IMR-90 (cell line): ENCODE measurements around the gene GPC6. TPM values are rescaled to one million over a fixed set of nuclear protein-coding genes. Genes with fewer than 3 reads are reported as not detected.
"Not testable (repeated sequence)": the region's sequence is repeated elsewhere in the genome, so short reads cannot be mapped to it uniquely, and the experiment has no call there.

Experiments
- ATAC-seq: fragments of 200-7000 bp; cut with Tn5 transposase; 2 replicates; pipeline ENCODE4 v1.9.1; 2020; ENCODE audit warnings: low read depth, mild to moderate bottlenecking, moderate library complexity
- BruUV-seq: library from RNA; stranded (reverse); fragments of 400-500 nt; replicated peaks from 2 replicates; lab custom pipeline; 2021; lab: Mats Ljungman, UMichigan
- CTCF ChIA-PET: fragments of 300-600 bp; formaldehyde crosslinking; extraction: SDS; loops from one replicate; lab custom pipeline; 2021; ENCODE audit warnings: antibody characterized with exemption; lab: Yijun Ruan, JAX
- POLR2A ChIA-PET: fragments of 300-600 bp; sonication (Branson Sonifier 250); formaldehyde crosslinking; loops from one replicate; lab custom pipeline; 2022; ENCODE audit warnings: antibody characterized with exemption; ENCODE audit not compliant: unreplicated experiment; lab: Charles Lee
- DNase-seq: peaks from one replicate; pipeline ENCODE4 v3.0.0; 2013
- H2AFZ ChIP-seq: replicated peaks from 2 replicates; pipeline ENCODE3; 2013; ENCODE audit warnings: low read length, mild to moderate bottlenecking; ENCODE audit not compliant: poor library complexity
- H2AK5ac ChIP-seq: 2 replicates; pipeline ENCODE4 v1.6.1; 2013; ENCODE audit warnings: low read depth, low read length, inconsistent platforms
- H2AK9ac ChIP-seq: replicated peaks from 2 replicates; pipeline ENCODE3; 2013; ENCODE audit warnings: mild to moderate bottlenecking, low read depth, low read length, moderate library complexity; ENCODE audit not compliant: poor library complexity
- H2BK120ac ChIP-seq: 2 replicates; pipeline ENCODE4 v1.6.1; 2013; ENCODE audit warnings: low read depth, low read length, inconsistent platforms
- H2BK15ac ChIP-seq: 3 replicates; pipeline ENCODE4 v1.6.1; 2013; ENCODE audit warnings: low read depth, low read length, inconsistent platforms
- H2BK20ac ChIP-seq: 2 replicates; pipeline ENCODE4 v1.6.1; 2013; ENCODE audit warnings: low read depth, mild to moderate bottlenecking, inconsistent platforms, low read length, moderate library complexity
- H2BK5ac ChIP-seq: 2 replicates; pipeline ENCODE4 v1.6.1; 2013; ENCODE audit warnings: mild to moderate bottlenecking, low read depth, low read length, inconsistent platforms; ENCODE audit not compliant: poor library complexity, severe bottlenecking
- H3K14ac ChIP-seq: replicated peaks from 2 replicates; pipeline ENCODE4 v1.6.1; 2013; ENCODE audit warnings: low read depth, low read length, inconsistent platforms
- H3K18ac ChIP-seq: 2 replicates; pipeline ENCODE4 v1.6.1; 2013; ENCODE audit warnings: low read depth, low read length, control low read depth
- H3K23ac ChIP-seq: 2 replicates; pipeline ENCODE4 v1.6.1; 2013; ENCODE audit warnings: low read depth, low read length, inconsistent platforms
- H3K27ac ChIP-seq: 2 replicates; pipeline ENCODE4 v1.5.1; 2013; ENCODE audit warnings: mild to moderate bottlenecking, control low read depth, low read length; ENCODE audit not compliant: insufficient read depth
- H3K27me3 ChIP-seq: 2 replicates; pipeline ENCODE4 v1.6.1; 2013; ENCODE audit warnings: low read length; ENCODE audit not compliant: control insufficient read depth, insufficient read depth
- H3K36me3 ChIP-seq: 2 replicates; pipeline ENCODE4 v1.6.1; 2013; ENCODE audit warnings: low read length, mixed read lengths; ENCODE audit not compliant: control insufficient read depth, insufficient read depth
- H3K4ac ChIP-seq: 2 replicates; pipeline ENCODE4 v1.6.1; 2013; ENCODE audit warnings: low read depth, low read length, inconsistent platforms
- H3K4me1 ChIP-seq: 2 replicates; pipeline ENCODE4 v1.6.1; 2013; ENCODE audit warnings: low read length, mixed read lengths; ENCODE audit not compliant: control insufficient read depth, insufficient read depth
- H3K4me2 ChIP-seq: 2 replicates; pipeline ENCODE4 v1.6.1; 2013; ENCODE audit warnings: low read depth, mild to moderate bottlenecking, control low read depth, low read length, moderate library complexity
- H3K4me3 ChIP-seq: 2 replicates; pipeline ENCODE4 v1.5.1; 2013; ENCODE audit warnings: low read depth, mild to moderate bottlenecking, control low read depth, low read length, moderate library complexity; ENCODE audit not compliant: insufficient read depth
- H3K56ac ChIP-seq: 2 replicates; pipeline ENCODE4 v1.6.1; 2013; ENCODE audit warnings: low read length, inconsistent platforms; ENCODE audit not compliant: insufficient read depth; ENCODE audit errors: extremely low read depth
- H3K79me1 ChIP-seq, 2 experiments: 2 replicates each; pipeline ENCODE4 v1.6.1; 2013; ENCODE audit warnings: low read length in 2 of 2, inconsistent platforms in 1 of 2, low read depth in 1 of 2
- H3K9ac ChIP-seq: 2 replicates; pipeline ENCODE4 v1.6.1; 2013; ENCODE audit warnings: low read depth, low read length, control low read depth
- H3K9me1 ChIP-seq: 2 replicates; pipeline ENCODE4 v1.6.1; 2013; ENCODE audit warnings: low read length, inconsistent platforms; ENCODE audit not compliant: insufficient read depth
- H3K9me3 ChIP-seq: 2 replicates; pipeline ENCODE4 v1.6.1; 2013; ENCODE audit warnings: low read length; ENCODE audit not compliant: control insufficient read depth, insufficient read depth
- H4K20me1 ChIP-seq: 2 replicates; pipeline ENCODE4 v1.6.1; 2013; ENCODE audit warnings: low read length, inconsistent platforms; ENCODE audit not compliant: insufficient read depth
- H4K5ac ChIP-seq: 2 replicates; pipeline ENCODE4 v1.6.1; 2013; ENCODE audit warnings: mild to moderate bottlenecking, low read depth, low read length, control low read depth
- H4K8ac ChIP-seq, 2 experiments: 2 replicates each; pipeline ENCODE4 v1.6.1; 2013; ENCODE audit warnings: low read depth in 2 of 2, low read length in 2 of 2, control low read depth in 1 of 2, inconsistent platforms in 1 of 2
- H4K91ac ChIP-seq: 2 replicates; pipeline ENCODE4 v1.6.1; 2013; ENCODE audit warnings: low read depth, low read length, inconsistent platforms; ENCODE audit not compliant: insufficient read depth
- CTCF ChIP-seq: conservative IDR thresholded peaks from 2 replicates; pipeline ENCODE4 v1.5.1; 2012; ENCODE audit warnings: mild to moderate bottlenecking, low read depth, low read length, improper control_type of control experiment
- WGBS, 2 experiments: methylation state at CpG; one replicate each; pipeline versions ENCODE4 v1.1.5 to v1.1.7; 2013; ENCODE audit warnings: missing lambda C conversion rate in 2 of 2; ENCODE audit not compliant: insufficient read length in 1 of 2; ENCODE audit errors: extremely low coverage in 2 of 2; 5-methylcytosine and 5-hydroxymethylcytosine counted together
- dilution Hi-C: fragments of 300-500 bp; cut with HindIII; formaldehyde crosslinking; loops from one replicate; pipeline ENCODE4 v1.14.3; 2018; ENCODE audit warnings: low sequenced_read_pairs; ENCODE audit not compliant: unreplicated experiment
- in situ Hi-C: fragments of 300-500 bp; cut with MboI; formaldehyde crosslinking; loops from 3 replicates; pipeline ENCODE4 v1.14.3; 2019; ENCODE audit warnings: low sequenced_read_pairs, inconsistent platforms, mixed read lengths
- intact Hi-C: fragments of 100-400 bp; cut with micrococcal nuclease; formaldehyde crosslinking; loops from 2 replicates; pipeline ENCODE4 v1.10.0; 2022
- polyA plus RNA-seq, 3 experiments: library from polyadenylated mRNA; depleted of rRNA; stranded (reverse); fragments of >200 nt; gene quantifications; 2 replicates each; pipeline ENCODE4 v1.2.3, GENCODE V29; 2012; ENCODE audit warnings: low replicate concordance in 1 of 3
- total RNA-seq: library from RNA; depleted of rRNA; stranded (reverse); fragments of >200 nt; gene quantifications from 2 replicates; pipeline ENCODE4 v1.2.3, GENCODE V29; 2012

Gene GPC6
- total and polyA plus RNA-seq, 2 of the 4 experiments (the other 2 are of a cell fraction): 14.9 to 39.4 TPM

GRCh38 chr13:94343243-94343585, 1116.6 kb downstream of the GPC6 start (continued):
- no peak for TF ChIP-seq CTCF

DNA sequence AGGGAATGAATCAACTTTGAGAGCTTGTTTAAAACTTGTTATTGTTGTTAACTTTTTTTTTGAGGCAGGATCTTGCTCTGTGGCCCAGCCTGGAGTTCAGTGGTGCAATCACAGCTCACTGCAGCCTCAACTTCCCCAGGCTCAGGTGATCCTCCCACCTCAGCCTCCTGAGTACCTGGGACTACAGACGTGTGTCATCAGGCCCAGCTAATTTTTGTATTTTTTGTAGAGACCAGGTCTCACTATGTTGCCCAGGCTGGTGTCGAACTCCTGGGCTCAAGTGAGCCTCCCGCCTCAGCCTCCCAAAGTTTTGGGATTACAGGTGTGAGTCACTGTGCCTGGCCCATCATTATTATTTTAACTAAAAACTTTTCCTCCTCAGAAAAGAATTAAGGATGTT, 1117.1 kb downstream of the GPC6 start:
- H3K23ac ChIP-seq, H3K27me3 ChIP-seq, H3K56ac ChIP-seq, H3K4me3 ChIP-seq, H3K9ac ChIP-seq, H3K18ac ChIP-seq, H2BK15ac ChIP-seq, CTCF ChIA-PET, H2AFZ ChIP-seq, H2BK5ac ChIP-seq, ATAC-seq, H2AK9ac ChIP-seq, BruUV-seq, intact Hi-C loops, H4K20me1 ChIP-seq, H4K91ac ChIP-seq, H3K79me1 ChIP-seq, H3K9me3 ChIP-seq, DNase-seq, H2AK5ac ChIP-seq, H4K5ac ChIP-seq, H3K36me3 ChIP-seq, H3K9me1 ChIP-seq, H3K14ac ChIP-seq, H2BK20ac ChIP-seq, dilution Hi-C loops, H3K4me1 ChIP-seq, H3K27ac ChIP-seq, H3K4me2 ChIP-seq: not testable (repeated sequence)
- WGBS, 2 experiments: no CpG with 5 or more reads among the region's 3 CpGs
- 0 out of 4 replicates have a peak overlapping the region, but pooled peaks of 1 of the 2 experiments have one; percentile 19 for H4K8ac ChIP-seq
- H3K4ac ChIP-seq: peak overlapping the region; percentile 39; the same call in 1 of the 2 replicates
- POLR2A ChIA-PET: interaction anchor here (0.5 kb wide), 1 partner anchor 1467 kb away, joined by 3 read pairs; no protein-coding TSS in a partner anchor
- in situ Hi-C loops: loop anchor here (25.0 kb wide), 1 partner anchor 1106 kb away; the partner anchor contains the start of gene GPC6
- H2BK120ac ChIP-seq: peak overlapping the region; percentile 25; the same call in 1 of the 2 replicates
